OCI-LY1 (cell line): ENCODE data around the gene PFKP.

Experiments
- H2AFZ ChIP-seq: fragments of 200-600 bp; sonication (generic), shearing (Covaris generic); 2 replicates; pipeline ENCODE4 v1.6.0; 2014; ENCODE audit warnings: antibody characterized with exemption, mild to moderate bottlenecking, low read length
- H3F3A ChIP-seq: fragments of 200-600 bp; sonication (generic), shearing (Covaris generic); 2 replicates; pipeline ENCODE4 v1.6.0; 2014; ENCODE audit warnings: mild to moderate bottlenecking, antibody characterized with exemption, low read length, moderate library complexity; ENCODE audit not compliant: insufficient read depth
- H3K27ac ChIP-seq: fragments of 200-600 bp; sonication (generic); 2 replicates; pipeline ENCODE4 v1.5.1; 2014; ENCODE audit warnings: low read length, mixed run types, mild to moderate bottlenecking, low read depth; ENCODE audit not compliant: poor library complexity, severe bottlenecking
- H3K27me3 ChIP-seq: fragments of 200-600 bp; sonication (generic); 2 replicates; pipeline ENCODE4 v1.6.0; 2014; ENCODE audit warnings: antibody characterized with exemption, mild to moderate bottlenecking, low read length, moderate library complexity; ENCODE audit not compliant: insufficient read depth
- H3K36me3 ChIP-seq: fragments of 200-600 bp; sonication (generic); 2 replicates; pipeline ENCODE4 v1.6.1; 2014; ENCODE audit warnings: mild to moderate bottlenecking, antibody characterized with exemption, low read length, moderate library complexity, mixed read lengths; ENCODE audit not compliant: insufficient read depth
- H3K4me1 ChIP-seq: fragments of 200-600 bp; sonication (generic); 2 replicates; pipeline ENCODE4 v1.5.1; 2014; ENCODE audit warnings: mild to moderate bottlenecking, low read length, moderate library complexity; ENCODE audit not compliant: insufficient read depth, severe bottlenecking
- H3K4me2 ChIP-seq: fragments of 200-600 bp; sonication (generic), shearing (Covaris generic); 2 replicates; pipeline ENCODE4 v1.6.1; 2014; ENCODE audit warnings: low read length
- H3K4me3 ChIP-seq: fragments of 200-600 bp; sonication (generic); 2 replicates; pipeline ENCODE4 v1.5.1; 2014; ENCODE audit warnings: low read length, low read depth, mild to moderate bottlenecking, mixed read lengths; ENCODE audit not compliant: poor library complexity, severe bottlenecking
- H3K79me2 ChIP-seq: fragments of 200-600 bp; shearing (Covaris generic); 2 replicates; pipeline ENCODE4 v1.6.1; 2016; ENCODE audit warnings: mixed run types, low read length, mixed read lengths; ENCODE audit not compliant: insufficient read depth
- H3K9ac ChIP-seq: fragments of 200-600 bp; sonication (generic), shearing (Covaris generic); 2 replicates; pipeline ENCODE4 v1.6.1; 2014; ENCODE audit warnings: mild to moderate bottlenecking, low read length, mixed read lengths
- H3K9me2 ChIP-seq: fragments of 200-600 bp; sonication (generic), shearing (Covaris generic); 2 replicates; pipeline ENCODE4 v1.6.1; 2014; ENCODE audit warnings: low read depth, mild to moderate bottlenecking, low read length, mixed read lengths
- H3K9me3 ChIP-seq: fragments of 200-600 bp; shearing (Covaris generic); 2 replicates; pipeline ENCODE4 v1.6.1; 2014; ENCODE audit warnings: low read length, mixed read lengths
- H4K20me1 ChIP-seq: fragments of 200-600 bp; sonication (generic), shearing (Covaris generic); 2 replicates; pipeline ENCODE4 v1.6.0; 2016; ENCODE audit warnings: mild to moderate bottlenecking, low read length; ENCODE audit not compliant: insufficient read depth
- CTCF ChIP-seq: fragments of 200-600 bp; sonication (generic), shearing (Covaris generic); IDR thresholded peaks from 2 replicates; pipeline ENCODE4 v1.5.1; 2017; ENCODE audit warnings: mild to moderate bottlenecking, antibody characterized with exemption, low read length, moderate library complexity, mixed read lengths
- EZH2 ChIP-seq: fragments of 200-600 bp; sonication (generic), shearing (Covaris generic); IDR thresholded peaks from 2 replicates; pipeline ENCODE4 v1.8.0; 2017; ENCODE audit warnings: borderline replicate concordance, mixed run types, mild to moderate bottlenecking, antibody characterized with exemption, low read length, moderate library complexity, mixed read lengths

Gene PFKP

GRCh38 chr10:3143791-3144434 lies 76.6 kb downstream of the PFKP start:
- TF ChIP-seq EZH2 (no peak), CTCF (no peak)
- peaks cover 83% of the 10 kb centered on the region for H3K36me3 ChIP-seq
- H3K79me2 ChIP-seq, result no peaks in the 10 kb centered on the region
- H3K27ac ChIP-seq, result no peak overlapping the region
- H3K4me3 ChIP-seq, result no peak overlapping the region
- H3K27me3 ChIP-seq, result no peaks in the 10 kb centered on the region
- no peaks in the 10 kb centered on the region for H3K4me1 ChIP-seq
- no peaks in the 10 kb centered on the region for H3K9me3 ChIP-seq
- no peak overlapping the region for H3K9ac ChIP-seq
- H3F3A ChIP-seq, result no peaks in the 10 kb centered on the region; the same call in 1 of the 2 replicates
- no peaks in the 10 kb centered on the region for H4K20me1 ChIP-seq
- H2AFZ ChIP-seq, result no peak overlapping the region
- H3K4me2 ChIP-seq, result no peak overlapping the region
- no peaks in the 10 kb centered on the region for H3K9me2 ChIP-seq

GRCh38 chr10:3145366-3145765 lies 78.0 kb downstream of the PFKP start:
- H3K4me2 ChIP-seq, result no peak overlapping the region
- TF ChIP-seq EZH2 (no peak), CTCF (no peak)
- no peaks in the 10 kb centered on the region; the same call in 1 of the 2 replicates for H3F3A ChIP-seq
- H3K79me2 ChIP-seq, result no peaks in the 10 kb centered on the region
- H3K9ac ChIP-seq, result no peak overlapping the region
- no peaks in the 10 kb centered on the region for H3K9me2 ChIP-seq
- H4K20me1 ChIP-seq, result no peaks in the 10 kb centered on the region
- H3K9me3 ChIP-seq, result no peaks in the 10 kb centered on the region
- no peaks in the 10 kb centered on the region for H3K27me3 ChIP-seq
- H3K36me3 ChIP-seq, result peaks cover 83% of the 10 kb centered on the region
- no peak overlapping the region for H3K4me3 ChIP-seq
- no peak overlapping the region for H3K27ac ChIP-seq
- no peak overlapping the region for H2AFZ ChIP-seq
- no peaks in the 10 kb centered on the region for H3K4me1 ChIP-seq

- H3K4me3 ChIP-seq, result no peak overlapping the region
- no peak overlapping the region for H3K4me2 ChIP-seq
- H3K4me1 ChIP-seq, result no peaks in the 10 kb centered on the region
- H3K9ac ChIP-seq, result no peak overlapping the region
- H3K9me2 ChIP-seq, result no peaks in the 10 kb centered on the region
- no peaks in the 10 kb centered on the region for H3K27me3 ChIP-seq
- H3K79me2 ChIP-seq, result no peaks in the 10 kb centered on the region
- H3K36me3 ChIP-seq, result peaks cover 83% of the 10 kb centered on the region
- no peak overlapping the region for H2AFZ ChIP-seq
- no peak overlapping the region for H3K27ac ChIP-seq
- no peaks in the 10 kb centered on the region for H4K20me1 ChIP-seq
- H3K9me3 ChIP-seq, result no peaks in the 10 kb centered on the region
- no peak for TF ChIP-seq CTCF
- no peak for TF ChIP-seq EZH2
- no peaks in the 10 kb centered on the region; the same call in 1 of the 2 replicates for H3F3A ChIP-seq
Observed at GRCh38 chr10:3146289-3146688, 78.9 kb downstream of the PFKP start.
